Measurements from ENCODE around the gene COBL.

DNA sequence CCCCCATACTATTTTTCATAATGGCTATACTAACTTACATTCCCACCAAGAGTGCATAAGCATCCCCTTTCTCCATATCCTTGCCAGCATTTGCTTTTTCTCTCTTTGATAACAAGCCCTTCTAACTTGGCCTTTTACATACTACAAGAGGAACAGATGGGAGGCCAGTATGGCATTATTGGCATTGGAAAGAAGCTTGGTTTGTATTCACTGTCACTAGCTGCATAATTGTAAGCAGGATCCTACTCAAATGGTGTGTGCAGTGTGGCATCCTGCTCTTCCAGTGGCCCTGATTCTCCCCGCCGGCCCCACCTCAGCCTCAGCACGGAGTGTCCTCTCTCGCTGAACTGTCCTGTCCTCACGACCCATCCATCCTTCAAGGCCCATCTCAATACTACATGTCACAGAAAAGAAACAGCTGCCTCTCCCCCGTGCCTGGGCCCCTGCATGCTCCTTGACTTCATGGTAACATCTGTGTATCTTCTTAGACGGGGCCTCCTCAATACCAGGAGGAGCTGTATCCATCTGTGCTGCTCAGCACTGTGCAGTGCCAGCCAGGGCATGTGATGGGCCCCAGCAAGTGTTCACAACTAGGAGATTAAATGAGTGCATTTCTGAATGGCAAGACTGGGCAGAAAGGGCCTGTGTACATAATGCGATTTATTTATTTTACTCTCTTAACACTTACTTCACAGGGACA is 205.2 kb downstream of the COBL start:
- TF ChIP-seq, protein P1, sequence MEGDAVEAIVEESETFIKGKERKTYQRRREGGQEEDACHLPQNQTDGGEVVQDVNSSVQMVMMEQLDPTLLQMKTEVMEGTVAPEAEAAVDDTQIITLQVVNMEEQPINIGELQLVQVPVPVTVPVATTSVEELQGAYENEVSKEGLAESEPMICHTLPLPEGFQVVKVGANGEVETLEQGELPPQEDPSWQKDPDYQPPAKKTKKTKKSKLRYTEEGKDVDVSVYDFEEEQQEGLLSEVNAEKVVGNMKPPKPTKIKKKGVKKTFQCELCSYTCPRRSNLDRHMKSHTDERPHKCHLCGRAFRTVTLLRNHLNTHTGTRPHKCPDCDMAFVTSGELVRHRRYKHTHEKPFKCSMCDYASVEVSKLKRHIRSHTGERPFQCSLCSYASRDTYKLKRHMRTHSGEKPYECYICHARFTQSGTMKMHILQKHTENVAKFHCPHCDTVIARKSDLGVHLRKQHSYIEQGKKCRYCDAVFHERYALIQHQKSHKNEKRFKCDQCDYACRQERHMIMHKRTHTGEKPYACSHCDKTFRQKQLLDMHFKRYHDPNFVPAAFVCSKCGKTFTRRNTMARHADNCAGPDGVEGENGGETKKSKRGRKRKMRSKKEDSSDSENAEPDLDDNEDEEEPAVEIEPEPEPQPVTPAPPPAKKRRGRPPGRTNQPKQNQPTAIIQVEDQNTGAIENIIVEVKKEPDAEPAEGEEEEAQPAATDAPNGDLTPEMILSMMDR (IDR thresholded peaks at IDR 0.05): no peak
- TF ChIP-seq POLR2A (IDR thresholded peaks at IDR 0.05): no peak
